Astrocyte (in vitro differentiated cells and primary cell): ENCODE results near the gene VPS37C. TPM values are rescaled to one million over a fixed set of nuclear protein-coding genes. Genes with fewer than 3 reads are reported as not detected.

Experiments
- DNase-seq: peaks from one replicate; pipeline ENCODE4 v3.0.0-alpha.2; 2010; ENCODE audit warnings: low read depth
- FAIRE-seq: peaks from 2 replicates; lab custom pipeline; 2011; peaks lifted over from hg19 to GRCh38; lab: Jason Lieb, UNC
- H2AFZ ChIP-seq: 2 replicates; pipeline ENCODE4 v1.6.0; 2012; ENCODE audit warnings: low read depth, low read length, inconsistent platforms
- H3K27ac ChIP-seq: 2 replicates; pipeline ENCODE4 v1.5.1; 2011; ENCODE audit warnings: low read depth, low read length, inconsistent platforms
- H3K27me3 ChIP-seq: 2 replicates; pipeline ENCODE4 v1.6.0; 2011; ENCODE audit warnings: low read length, inconsistent platforms; ENCODE audit not compliant: insufficient read depth
- H3K36me3 ChIP-seq: 2 replicates; pipeline ENCODE4 v1.5.1; 2011; ENCODE audit warnings: low read length, inconsistent platforms; ENCODE audit not compliant: insufficient read depth
- H3K4me1 ChIP-seq: 2 replicates; pipeline ENCODE4 v1.5.1; 2011; ENCODE audit warnings: low read length, inconsistent platforms; ENCODE audit not compliant: insufficient read depth
- H3K4me2 ChIP-seq: 2 replicates; pipeline ENCODE4 v1.6.0; 2012; ENCODE audit warnings: low read length, inconsistent platforms
- H3K4me3 ChIP-seq: 2 replicates; pipeline ENCODE4 v1.5.1; 2011; ENCODE audit warnings: low read depth, mild to moderate bottlenecking, low read length, inconsistent platforms; ENCODE audit not compliant: insufficient read depth
- H3K79me2 ChIP-seq: 2 replicates; pipeline ENCODE4 v1.6.0; 2012; ENCODE audit warnings: mild to moderate bottlenecking, low read length, inconsistent platforms; ENCODE audit not compliant: insufficient read depth
- H3K9ac ChIP-seq: 2 replicates; pipeline ENCODE4 v1.6.0; 2012; ENCODE audit warnings: mild to moderate bottlenecking, low read length, inconsistent platforms
- H3K9me3 ChIP-seq: 2 replicates; pipeline ENCODE4 v1.5.1; 2012; ENCODE audit warnings: low read depth, mild to moderate bottlenecking, low read length, inconsistent platforms; ENCODE audit not compliant: insufficient read depth
- H4K20me1 ChIP-seq: 2 replicates; pipeline ENCODE4 v1.6.0; 2012; ENCODE audit warnings: low read length, inconsistent platforms; ENCODE audit not compliant: insufficient read depth
- H3K27ac Mint-ChIP-seq: one replicate; pipeline ENCODE4 v1.8.0; 2021; ENCODE audit warnings: mild to moderate bottlenecking, mixed read lengths; ENCODE audit not compliant: unreplicated experiment
- H3K27me3 Mint-ChIP-seq: one replicate; pipeline ENCODE4 v1.8.0; 2021; ENCODE audit warnings: low read depth, mixed read lengths; ENCODE audit not compliant: unreplicated experiment
- H3K36me3 Mint-ChIP-seq: one replicate; pipeline ENCODE4 v1.8.0; 2021; ENCODE audit warnings: low read depth, mixed read lengths; ENCODE audit not compliant: unreplicated experiment
- H3K4me1 Mint-ChIP-seq: one replicate; pipeline ENCODE4 v1.8.0; 2021; ENCODE audit warnings: low read depth, mixed read lengths; ENCODE audit not compliant: unreplicated experiment
- H3K4me3 Mint-ChIP-seq: one replicate; pipeline ENCODE4 v1.8.0; 2021; ENCODE audit warnings: mild to moderate bottlenecking, moderate library complexity, mixed read lengths; ENCODE audit not compliant: unreplicated experiment
- H3K9me3 Mint-ChIP-seq: one replicate; pipeline ENCODE4 v1.8.0; 2021; ENCODE audit warnings: mild to moderate bottlenecking, mixed read lengths; ENCODE audit not compliant: unreplicated experiment
- CTCF ChIP-seq: IDR thresholded peaks from 2 replicates; pipeline ENCODE4 v1.5.1; 2011; ENCODE audit warnings: low read depth, mild to moderate bottlenecking, inconsistent platforms, low read length, moderate library complexity; ENCODE audit not compliant: insufficient read depth
- EZH2 ChIP-seq: IDR thresholded peaks from 2 replicates; pipeline ENCODE4 v1.6.1; 2012; ENCODE audit warnings: mild to moderate bottlenecking, low read length, inconsistent platforms; ENCODE audit not compliant: insufficient read depth
- total RNA-seq: library from RNA; stranded (reverse); gene quantifications from 2 replicates; pipeline ENCODE4 v1.2.1, GENCODE V29; 2021

The VPS37C gene
- total RNA-seq, 1 donor from 2014 or later, result 18.1 TPM

GRCh38 chr11:61083601-61084147 lies 77.6 kb downstream of the VPS37C start:
- Histone ChIP-seq H3K79me2 (no peaks in the 10 kb centered on the region), H2AFZ (no peak overlapping the region), H3K4me1 (no peaks in the 10 kb centered on the region), H3K4me2 (no peak overlapping the region), H3K36me3 (no peaks in the 10 kb centered on the region), H3K4me3 (no peak overlapping the region), H3K9me3 (no peaks in the 10 kb centered on the region), H3K27me3 (peaks cover 9% of the 10 kb centered on the region), H3K27ac (no peak overlapping the region), H4K20me1 (no peaks in the 10 kb centered on the region), H3K9ac (no peak overlapping the region)
- peaks cover 2% of the 10 kb centered on the region for H3K36me3 Mint-ChIP-seq
- TF ChIP-seq EZH2, result no peak
- no peak for TF ChIP-seq CTCF
- no peak for DNase-seq
- no peak for FAIRE-seq
- H3K27ac Mint-ChIP-seq, result no peak overlapping the region
- no peaks in the 10 kb centered on the region for H3K9me3 Mint-ChIP-seq
- no peak overlapping the region for H3K4me3 Mint-ChIP-seq
- peaks cover 36% of the 10 kb centered on the region for H3K27me3 Mint-ChIP-seq
- peaks cover 2% of the 10 kb centered on the region for H3K4me1 Mint-ChIP-seq

- no peak overlapping the region for H3K4me2 ChIP-seq
- H2AFZ ChIP-seq, result no peak overlapping the region
- no peak for FAIRE-seq
- Mint-ChIP-seq H3K27me3 (peaks cover 37% of the 10 kb centered on the region), H3K36me3 (peaks cover 2% of the 10 kb centered on the region), H3K27ac (no peak overlapping the region), H3K9me3 (no peaks in the 10 kb centered on the region), H3K4me3 (no peak overlapping the region), H3K4me1 (peaks cover 2% of the 10 kb centered on the region)
- peaks cover 9% of the 10 kb centered on the region for H3K27me3 ChIP-seq
- H4K20me1 ChIP-seq, result no peaks in the 10 kb centered on the region
- no peaks in the 10 kb centered on the region for H3K79me2 ChIP-seq
- no peak overlapping the region for H3K27ac ChIP-seq
- H3K4me3 ChIP-seq, result no peak overlapping the region
- TF ChIP-seq EZH2 (no peak), CTCF (no peak)
- no peaks in the 10 kb centered on the region for H3K4me1 ChIP-seq
- no peaks in the 10 kb centered on the region for H3K36me3 ChIP-seq
- no peak for DNase-seq
- H3K9ac ChIP-seq, result no peak overlapping the region
- H3K9me3 ChIP-seq, result no peaks in the 10 kb centered on the region
Measured at GRCh38 chr11:61082931-61083531, 78.2 kb downstream of the VPS37C start.

DNA sequence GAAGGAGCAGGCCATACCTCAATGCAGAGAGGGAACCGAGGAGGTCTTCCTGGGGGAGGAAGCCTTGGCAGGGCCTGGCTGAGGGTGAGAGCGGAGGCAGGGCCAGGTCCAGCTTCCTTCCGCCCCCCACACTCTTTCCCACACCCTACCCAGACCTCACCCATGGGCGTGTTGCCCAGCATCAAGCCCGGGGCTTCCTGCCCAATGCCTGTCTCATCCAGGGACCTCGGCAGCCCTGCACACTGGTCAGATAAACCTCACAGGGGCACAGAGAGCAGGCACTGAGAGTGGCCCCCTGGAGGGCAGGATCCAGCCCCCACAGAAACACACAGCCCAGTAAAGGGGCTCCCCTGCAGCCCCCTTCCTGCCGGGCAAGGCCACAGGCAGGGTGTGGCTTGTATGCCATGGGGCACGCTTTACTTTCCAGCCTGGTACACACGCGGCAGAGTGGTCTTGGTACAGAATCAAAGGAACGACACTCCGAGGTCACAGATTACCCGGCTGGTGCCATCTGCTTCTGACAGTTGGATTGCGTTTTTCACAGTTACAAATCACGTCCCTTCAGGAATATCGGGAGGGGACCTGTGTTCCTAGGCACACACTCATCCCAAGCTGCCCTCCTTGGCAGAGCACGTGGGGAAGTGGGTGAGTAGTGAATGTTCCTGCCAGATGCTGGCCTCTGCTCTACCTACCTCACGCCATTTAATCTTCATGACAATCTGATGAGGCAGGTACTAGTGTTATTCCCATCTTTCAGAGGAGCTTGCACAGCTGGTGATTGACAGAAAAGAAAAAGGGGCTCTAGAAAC lies 79.0 kb downstream of the VPS37C start:
- FAIRE-seq (no peak), DNase-seq (no peak)
- H3K27ac Mint-ChIP-seq, result no peak overlapping the region
- Histone ChIP-seq H4K20me1 (no peaks in the 10 kb centered on the region), H2AFZ (no peak overlapping the region), H3K4me3 (no peak overlapping the region), H3K27me3 (peaks cover 9% of the 10 kb centered on the region), H3K79me2 (no peaks in the 10 kb centered on the region), H3K27ac (no peak overlapping the region), H3K36me3 (no peaks in the 10 kb centered on the region), H3K9ac (no peak overlapping the region), H3K4me1 (no peaks in the 10 kb centered on the region), H3K9me3 (no peaks in the 10 kb centered on the region), H3K4me2 (no peak overlapping the region)
- no peaks in the 10 kb centered on the region for H3K9me3 Mint-ChIP-seq
- TF ChIP-seq EZH2 (no peak), CTCF (no peak)
- no peaks in the 10 kb centered on the region for H3K36me3 Mint-ChIP-seq
- no peak overlapping the region for H3K4me3 Mint-ChIP-seq
- peaks cover 2% of the 10 kb centered on the region for H3K4me1 Mint-ChIP-seq
- peaks cover 37% of the 10 kb centered on the region for H3K27me3 Mint-ChIP-seq
